HEK293 (cell line): ENCODE data around the gene MMAB.
A peak's percentile ranks its signal among the peaks of the same experiment; 100 is the strongest.

Experiments
- HOXD13 ChIP-seq: sonication (generic); formaldehyde crosslinking; IDR thresholded peaks from 2 replicates; pipeline ENCODE4 v1.8.0; 2022; ENCODE audit warnings: missing genetic modification reagents, borderline replicate concordance
- KLF8 ChIP-seq: fragments of 450-650 bp; formaldehyde crosslinking; IDR thresholded peaks from 2 replicates; pipeline ENCODE4 v1.5.1; 2016; ENCODE audit warnings: missing biosample characterization, missing genetic modification characterization
- KLF9 ChIP-seq: fragments of 450-650 bp; formaldehyde crosslinking; IDR thresholded peaks from 2 replicates; pipeline ENCODE4 v1.5.1; 2016; ENCODE audit warnings: missing biosample characterization, missing genetic modification characterization, low read depth
- MEIS1 ChIP-seq: sonication (generic); formaldehyde crosslinking; IDR thresholded peaks from 2 replicates; pipeline ENCODE4 v1.8.1; 2022; ENCODE audit warnings: missing genetic modification reagents, mild to moderate bottlenecking, borderline replicate concordance
- WT1 ChIP-seq: fragments of 450-650 bp; formaldehyde crosslinking; IDR thresholded peaks from 2 replicates; pipeline ENCODE4 v1.5.1; 2016; ENCODE audit warnings: missing biosample characterization, missing genetic modification characterization
- ZFP3 ChIP-seq: fragments of 450-650 bp; formaldehyde crosslinking; IDR thresholded peaks from 2 replicates; pipeline ENCODE4 v1.5.1; 2016; ENCODE audit warnings: low read depth, missing biosample characterization, missing genetic modification characterization
- ZNF10 ChIP-seq: fragments of 450-650 bp; formaldehyde crosslinking; IDR thresholded peaks from 2 replicates; pipeline ENCODE4 v1.5.1; 2017; ENCODE audit warnings: missing biosample characterization, missing genetic modification characterization
- ZNF132 ChIP-seq: fragments of 450-650 bp; formaldehyde crosslinking; IDR thresholded peaks from 2 replicates; pipeline ENCODE4 v1.5.1; 2017; ENCODE audit warnings: missing biosample characterization, missing genetic modification characterization, borderline replicate concordance
- ZNF140 ChIP-seq: fragments of 450-650 bp; formaldehyde crosslinking; IDR thresholded peaks from 2 replicates; pipeline ENCODE4 v1.5.1; 2016; ENCODE audit warnings: missing biosample characterization, missing genetic modification characterization
- ZNF146 ChIP-seq: fragments of 450-650 bp; formaldehyde crosslinking; IDR thresholded peaks from 2 replicates; pipeline ENCODE4 v1.5.1; 2016; ENCODE audit warnings: missing biosample characterization, missing genetic modification characterization
- ZNF248 ChIP-seq: fragments of 450-650 bp; formaldehyde crosslinking; IDR thresholded peaks from 2 replicates; pipeline ENCODE4 v1.5.1; 2017; ENCODE audit warnings: missing biosample characterization, missing genetic modification characterization
- ZNF274 ChIP-seq, 2 experiments: fragments of 200-500 bp in 1 of 2; fragments of 450-650 bp in 1 of 2; sonication (Bioruptor generic) in 1 of 2; formaldehyde crosslinking in 1 of 2; IDR thresholded peaks; 2 replicates each; pipeline versions ENCODE4 v1.5.1 to v1.6.1; 2014 to 2016; ENCODE audit warnings: borderline replicate concordance in 1 of 2, inconsistent platforms in 1 of 2, low read length in 1 of 2, missing biosample characterization in 1 of 2, missing genetic modification characterization in 1 of 2
- ZNF311 ChIP-seq: fragments of 450-650 bp; formaldehyde crosslinking; IDR thresholded peaks from 2 replicates; pipeline ENCODE4 v1.5.1; 2017; ENCODE audit warnings: missing biosample characterization, missing genetic modification characterization, borderline replicate concordance
- ZNF324 ChIP-seq: fragments of 450-650 bp; formaldehyde crosslinking; IDR thresholded peaks from 2 replicates; pipeline ENCODE4 v1.5.1; 2016; ENCODE audit warnings: missing biosample characterization, missing genetic modification characterization
- ZNF335 ChIP-seq: fragments of 450-650 bp; formaldehyde crosslinking; conservative IDR thresholded peaks from 2 replicates; pipeline ENCODE4 v1.5.1; 2016; ENCODE audit warnings: missing biosample characterization, missing genetic modification characterization
- ZNF341 ChIP-seq: fragments of 450-650 bp; formaldehyde crosslinking; IDR thresholded peaks from 2 replicates; pipeline ENCODE4; 2016; ENCODE audit warnings: low read depth, missing biosample characterization, missing genetic modification characterization
- ZNF391 ChIP-seq: fragments of 450-650 bp; formaldehyde crosslinking; IDR thresholded peaks from 2 replicates; pipeline ENCODE4 v1.5.1; 2016; ENCODE audit warnings: low read depth, missing biosample characterization, missing genetic modification characterization, borderline replicate concordance
- ZNF510 ChIP-seq: fragments of 450-650 bp; formaldehyde crosslinking; IDR thresholded peaks from 2 replicates; pipeline ENCODE4 v1.5.1; 2018; ENCODE audit warnings: mild to moderate bottlenecking, missing genetic modification characterization, missing biosample characterization; ENCODE audit not compliant: insufficient replicate concordance
- ZNF544 ChIP-seq: fragments of 450-650 bp; formaldehyde crosslinking; IDR thresholded peaks from 2 replicates; pipeline ENCODE4 v1.5.0; 2017; ENCODE audit warnings: missing biosample characterization, missing genetic modification characterization
- ZNF548 ChIP-seq: fragments of 450-650 bp; formaldehyde crosslinking; IDR thresholded peaks from 2 replicates; pipeline ENCODE4 v1.5.1; 2016; ENCODE audit warnings: missing biosample characterization, missing genetic modification characterization
- ZNF596 ChIP-seq: fragments of 450-650 bp; IDR thresholded peaks from 2 replicates; pipeline ENCODE4 v1.5.0; 2018; ENCODE audit warnings: missing biosample characterization, mild to moderate bottlenecking, missing genetic modification characterization, moderate library complexity
- ZNF658 ChIP-seq: fragments of 450-650 bp; formaldehyde crosslinking; IDR thresholded peaks from 2 replicates; pipeline ENCODE4; 2016; ENCODE audit warnings: missing biosample characterization, missing genetic modification characterization
- ZNF768 ChIP-seq: fragments of 450-650 bp; formaldehyde crosslinking; IDR thresholded peaks from 2 replicates; pipeline ENCODE4 v1.5.1; 2018; ENCODE audit warnings: missing biosample characterization, mild to moderate bottlenecking, missing genetic modification characterization
- TF ChIP-seq, protein P1 (sequence below): fragments of 450-650 bp; formaldehyde crosslinking; IDR thresholded peaks from 2 replicates; pipeline ENCODE4 v1.5.1; 2017; ENCODE audit warnings: missing biosample characterization, missing genetic modification characterization
- TF ChIP-seq, protein P2 (sequence below): fragments of 450-650 bp; formaldehyde crosslinking; IDR thresholded peaks from 2 replicates; pipeline ENCODE4 v1.5.1; 2016; ENCODE audit warnings: missing biosample characterization, missing genetic modification characterization
- TF ChIP-seq, protein P3 (sequence below): fragments of 450-650 bp; formaldehyde crosslinking; IDR thresholded peaks from 2 replicates; pipeline ENCODE4 v1.5.1; 2016; ENCODE audit warnings: missing biosample characterization, missing genetic modification characterization
- TF ChIP-seq, protein P4 (sequence below): fragments of 450-650 bp; formaldehyde crosslinking; IDR thresholded peaks from 2 replicates; pipeline ENCODE4 v1.5.1; 2016; ENCODE audit warnings: missing biosample characterization, missing genetic modification characterization
- TF ChIP-seq, protein P5 (sequence below): fragments of 450-650 bp; formaldehyde crosslinking; IDR thresholded peaks from 2 replicates; pipeline ENCODE4 v1.5.1; 2016; ENCODE audit warnings: missing biosample characterization, missing genetic modification characterization
- TF ChIP-seq, protein P6 (sequence below): fragments of 450-650 bp; formaldehyde crosslinking; IDR thresholded peaks from 2 replicates; pipeline ENCODE4 v1.5.1; 2016; ENCODE audit warnings: missing biosample characterization, missing genetic modification characterization, low read depth

MMAB gene

DNA sequence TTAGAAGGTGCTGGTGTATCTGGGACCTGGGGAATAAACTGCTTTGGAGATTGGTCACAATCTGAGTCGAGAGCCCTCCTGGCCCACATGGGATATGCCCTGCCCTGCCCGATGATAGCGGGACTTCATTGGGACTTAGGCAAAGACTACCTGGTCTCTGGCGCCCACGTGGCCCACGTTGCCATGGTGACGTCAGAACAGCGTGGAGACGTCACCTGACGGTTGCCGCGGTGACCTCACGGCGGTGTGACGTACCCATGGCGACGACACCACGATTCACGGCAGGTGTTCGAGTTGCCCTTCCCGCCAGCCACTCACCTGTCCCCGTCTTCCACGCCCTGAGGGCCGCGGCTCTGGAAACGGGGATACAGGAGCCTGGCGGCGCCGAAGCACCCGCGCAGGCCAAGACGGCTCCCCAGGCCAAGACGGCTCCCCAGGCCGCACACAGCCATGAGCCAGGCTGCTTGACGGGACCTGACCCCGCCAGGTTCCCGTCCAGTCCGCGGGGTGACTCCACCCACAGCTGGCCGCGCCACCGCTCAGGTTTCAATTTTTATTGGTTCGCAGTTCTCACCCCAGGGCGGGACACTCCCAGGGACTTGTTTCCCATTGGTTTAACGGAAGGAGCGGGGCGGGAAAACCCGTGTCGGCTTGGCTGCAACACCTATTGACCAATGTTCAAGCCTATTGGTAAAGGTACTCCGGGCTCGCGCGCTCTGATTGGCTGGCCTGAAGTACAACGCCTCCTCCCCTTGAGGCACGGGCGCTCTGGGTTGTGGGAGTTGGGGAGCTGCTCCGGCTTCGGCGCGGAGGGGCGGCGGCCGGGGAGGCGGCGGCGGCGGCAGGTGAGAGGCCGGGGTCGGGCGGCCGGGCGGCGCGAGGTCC is at the start of gene MMAB, which contains the start of gene MVK (continued):
- TF ChIP-seq, protein P1, sequence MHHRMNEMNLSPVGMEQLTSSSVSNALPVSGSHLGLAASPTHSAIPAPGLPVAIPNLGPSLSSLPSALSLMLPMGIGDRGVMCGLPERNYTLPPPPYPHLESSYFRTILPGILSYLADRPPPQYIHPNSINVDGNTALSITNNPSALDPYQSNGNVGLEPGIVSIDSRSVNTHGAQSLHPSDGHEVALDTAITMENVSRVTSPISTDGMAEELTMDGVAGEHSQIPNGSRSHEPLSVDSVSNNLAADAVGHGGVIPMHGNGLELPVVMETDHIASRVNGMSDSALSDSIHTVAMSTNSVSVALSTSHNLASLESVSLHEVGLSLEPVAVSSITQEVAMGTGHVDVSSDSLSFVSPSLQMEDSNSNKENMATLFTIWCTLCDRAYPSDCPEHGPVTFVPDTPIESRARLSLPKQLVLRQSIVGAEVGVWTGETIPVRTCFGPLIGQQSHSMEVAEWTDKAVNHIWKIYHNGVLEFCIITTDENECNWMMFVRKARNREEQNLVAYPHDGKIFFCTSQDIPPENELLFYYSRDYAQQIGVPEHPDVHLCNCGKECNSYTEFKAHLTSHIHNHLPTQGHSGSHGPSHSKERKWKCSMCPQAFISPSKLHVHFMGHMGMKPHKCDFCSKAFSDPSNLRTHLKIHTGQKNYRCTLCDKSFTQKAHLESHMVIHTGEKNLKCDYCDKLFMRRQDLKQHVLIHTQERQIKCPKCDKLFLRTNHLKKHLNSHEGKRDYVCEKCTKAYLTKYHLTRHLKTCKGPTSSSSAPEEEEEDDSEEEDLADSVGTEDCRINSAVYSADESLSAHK, result peak; percentile 23; the same call in 1 of the 2 replicates
- TF ChIP-seq ZNF768 (tag by site-specific recombination), result no peak
- TF ChIP-seq, protein P2, sequence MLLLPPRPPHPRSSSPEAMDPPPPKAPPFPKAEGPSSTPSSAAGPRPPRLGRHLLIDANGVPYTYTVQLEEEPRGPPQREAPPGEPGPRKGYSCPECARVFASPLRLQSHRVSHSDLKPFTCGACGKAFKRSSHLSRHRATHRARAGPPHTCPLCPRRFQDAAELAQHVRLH, result peak; percentile 94
- TF ChIP-seq, protein P3, sequence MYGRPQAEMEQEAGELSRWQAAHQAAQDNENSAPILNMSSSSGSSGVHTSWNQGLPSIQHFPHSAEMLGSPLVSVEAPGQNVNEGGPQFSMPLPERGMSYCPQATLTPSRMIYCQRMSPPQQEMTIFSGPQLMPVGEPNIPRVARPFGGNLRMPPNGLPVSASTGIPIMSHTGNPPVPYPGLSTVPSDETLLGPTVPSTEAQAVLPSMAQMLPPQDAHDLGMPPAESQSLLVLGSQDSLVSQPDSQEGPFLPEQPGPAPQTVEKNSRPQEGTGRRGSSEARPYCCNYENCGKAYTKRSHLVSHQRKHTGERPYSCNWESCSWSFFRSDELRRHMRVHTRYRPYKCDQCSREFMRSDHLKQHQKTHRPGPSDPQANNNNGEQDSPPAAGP (tag by site-specific recombination), result peak; percentile 88; the same call in 1 of the 2 replicates
- TF ChIP-seq ZNF596 (tag by site-specific recombination), result no peak
- no peak for TF ChIP-seq ZFP3 (tag by site-specific recombination)
- TF ChIP-seq MEIS1 (CRISPR knock-in tag), result no peak
- TF ChIP-seq ZNF548 (tag by site-specific recombination), result no peak
- no peak for TF ChIP-seq ZNF510 (tag by site-specific recombination)
- TF ChIP-seq, protein P4, sequence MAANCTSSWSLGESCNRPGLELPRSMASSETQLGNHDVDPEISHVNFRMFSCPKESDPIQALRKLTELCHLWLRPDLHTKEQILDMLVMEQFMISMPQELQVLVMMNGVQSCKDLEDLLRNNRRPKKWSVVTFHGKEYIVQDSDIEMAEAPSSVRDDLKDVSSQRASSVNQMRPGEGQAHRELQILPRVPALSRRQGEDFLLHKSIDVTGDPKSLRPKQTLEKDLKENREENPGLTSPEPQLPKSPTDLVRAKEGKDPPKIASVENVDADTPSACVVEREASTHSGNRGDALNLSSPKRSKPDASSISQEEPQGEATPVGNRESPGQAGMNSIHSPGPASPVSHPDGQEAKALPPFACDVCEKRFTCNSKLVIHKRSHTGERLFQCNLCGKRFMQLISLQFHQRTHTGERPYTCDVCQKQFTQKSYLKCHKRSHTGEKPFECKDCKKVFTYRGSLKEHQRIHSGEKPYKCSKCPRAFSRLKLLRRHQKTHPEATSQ (tag by site-specific recombination), result peak; percentile 98; the same call in 1 of the 2 replicates
- TF ChIP-seq ZNF10 (tag by site-specific recombination), result peak; percentile 65; the same call in 1 of the 2 replicates
- no peak for TF ChIP-seq ZNF311 (tag by site-specific recombination)
- no peak for TF ChIP-seq ZNF544 (tag by site-specific recombination)
- no peak for TF ChIP-seq ZNF132 (tag by site-specific recombination)
- peak; percentile 59; the same call in 1 of the 2 replicates for TF ChIP-seq WT1
- TF ChIP-seq KLF8 (tag by site-specific recombination), result peak; percentile 87
- TF ChIP-seq, protein P5, sequence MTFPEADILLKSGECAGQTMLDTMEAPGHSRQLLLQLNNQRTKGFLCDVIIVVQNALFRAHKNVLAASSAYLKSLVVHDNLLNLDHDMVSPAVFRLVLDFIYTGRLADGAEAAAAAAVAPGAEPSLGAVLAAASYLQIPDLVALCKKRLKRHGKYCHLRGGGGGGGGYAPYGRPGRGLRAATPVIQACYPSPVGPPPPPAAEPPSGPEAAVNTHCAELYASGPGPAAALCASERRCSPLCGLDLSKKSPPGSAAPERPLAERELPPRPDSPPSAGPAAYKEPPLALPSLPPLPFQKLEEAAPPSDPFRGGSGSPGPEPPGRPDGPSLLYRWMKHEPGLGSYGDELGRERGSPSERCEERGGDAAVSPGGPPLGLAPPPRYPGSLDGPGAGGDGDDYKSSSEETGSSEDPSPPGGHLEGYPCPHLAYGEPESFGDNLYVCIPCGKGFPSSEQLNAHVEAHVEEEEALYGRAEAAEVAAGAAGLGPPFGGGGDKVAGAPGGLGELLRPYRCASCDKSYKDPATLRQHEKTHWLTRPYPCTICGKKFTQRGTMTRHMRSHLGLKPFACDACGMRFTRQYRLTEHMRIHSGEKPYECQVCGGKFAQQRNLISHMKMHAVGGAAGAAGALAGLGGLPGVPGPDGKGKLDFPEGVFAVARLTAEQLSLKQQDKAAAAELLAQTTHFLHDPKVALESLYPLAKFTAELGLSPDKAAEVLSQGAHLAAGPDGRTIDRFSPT (tag by site-specific recombination), result peak; percentile 63
- TF ChIP-seq ZNF341 (tag by site-specific recombination), result peak; percentile 51
- TF ChIP-seq ZNF146 (tag by site-specific recombination), result no peak
- TF ChIP-seq ZNF335 (tag by site-specific recombination), result peak; percentile 90
- TF ChIP-seq ZNF391 (tag by site-specific recombination), result peak; percentile 96
- TF ChIP-seq HOXD13 (CRISPR knock-in tag), result no peak
- peak; percentile 97 for TF ChIP-seq ZNF324 (tag by site-specific recombination)
- TF ChIP-seq ZNF248 (tag by site-specific recombination), result no peak
- TF ChIP-seq KLF9 (tag by site-specific recombination), result peak; percentile 47; the same call in 1 of the 2 replicates
- no peak for TF ChIP-seq ZNF658 (tag by site-specific recombination)
- TF ChIP-seq, protein P6, sequence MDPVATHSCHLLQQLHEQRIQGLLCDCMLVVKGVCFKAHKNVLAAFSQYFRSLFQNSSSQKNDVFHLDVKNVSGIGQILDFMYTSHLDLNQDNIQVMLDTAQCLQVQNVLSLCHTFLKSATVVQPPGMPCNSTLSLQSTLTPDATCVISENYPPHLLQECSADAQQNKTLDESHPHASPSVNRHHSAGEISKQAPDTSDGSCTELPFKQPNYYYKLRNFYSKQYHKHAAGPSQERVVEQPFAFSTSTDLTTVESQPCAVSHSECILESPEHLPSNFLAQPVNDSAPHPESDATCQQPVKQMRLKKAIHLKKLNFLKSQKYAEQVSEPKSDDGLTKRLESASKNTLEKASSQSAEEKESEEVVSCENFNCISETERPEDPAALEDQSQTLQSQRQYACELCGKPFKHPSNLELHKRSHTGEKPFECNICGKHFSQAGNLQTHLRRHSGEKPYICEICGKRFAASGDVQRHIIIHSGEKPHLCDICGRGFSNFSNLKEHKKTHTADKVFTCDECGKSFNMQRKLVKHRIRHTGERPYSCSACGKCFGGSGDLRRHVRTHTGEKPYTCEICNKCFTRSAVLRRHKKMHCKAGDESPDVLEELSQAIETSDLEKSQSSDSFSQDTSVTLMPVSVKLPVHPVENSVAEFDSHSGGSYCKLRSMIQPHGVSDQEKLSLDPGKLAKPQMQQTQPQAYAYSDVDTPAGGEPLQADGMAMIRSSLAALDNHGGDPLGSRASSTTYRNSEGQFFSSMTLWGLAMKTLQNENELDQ (tag by site-specific recombination), result no peak
- TF ChIP-seq ZNF140 (tag by site-specific recombination), result no peak
- TF ChIP-seq ZNF274 (IDR thresholded peaks at IDR 0.05; ENCODE audit: low read length), result no peak
- TF ChIP-seq ZNF274 (tag by site-specific recombination; IDR thresholded peaks at IDR 0.05; ENCODE audit: borderline replicate concordance), result no peak
